Activated CD4-positive, alpha-beta T cell treated with anti-CD3 and anti-CD28 coated beads, Interleukin-2, amount 50 U/mL, for 16 hours (primary cell): ENCODE measurements around the gene CHRNB4.
"Not testable (repeated sequence)": the region's sequence is repeated elsewhere in the genome, so short reads cannot be mapped to it uniquely, and the experiment has no call there.

Source experiments
- DNase-seq: peaks from one replicate; pipeline ENCODE4 v3.0.0-alpha.2; 2020

Gene CHRNB4, protein sequence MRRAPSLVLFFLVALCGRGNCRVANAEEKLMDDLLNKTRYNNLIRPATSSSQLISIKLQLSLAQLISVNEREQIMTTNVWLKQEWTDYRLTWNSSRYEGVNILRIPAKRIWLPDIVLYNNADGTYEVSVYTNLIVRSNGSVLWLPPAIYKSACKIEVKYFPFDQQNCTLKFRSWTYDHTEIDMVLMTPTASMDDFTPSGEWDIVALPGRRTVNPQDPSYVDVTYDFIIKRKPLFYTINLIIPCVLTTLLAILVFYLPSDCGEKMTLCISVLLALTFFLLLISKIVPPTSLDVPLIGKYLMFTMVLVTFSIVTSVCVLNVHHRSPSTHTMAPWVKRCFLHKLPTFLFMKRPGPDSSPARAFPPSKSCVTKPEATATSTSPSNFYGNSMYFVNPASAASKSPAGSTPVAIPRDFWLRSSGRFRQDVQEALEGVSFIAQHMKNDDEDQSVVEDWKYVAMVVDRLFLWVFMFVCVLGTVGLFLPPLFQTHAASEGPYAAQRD

DNA sequence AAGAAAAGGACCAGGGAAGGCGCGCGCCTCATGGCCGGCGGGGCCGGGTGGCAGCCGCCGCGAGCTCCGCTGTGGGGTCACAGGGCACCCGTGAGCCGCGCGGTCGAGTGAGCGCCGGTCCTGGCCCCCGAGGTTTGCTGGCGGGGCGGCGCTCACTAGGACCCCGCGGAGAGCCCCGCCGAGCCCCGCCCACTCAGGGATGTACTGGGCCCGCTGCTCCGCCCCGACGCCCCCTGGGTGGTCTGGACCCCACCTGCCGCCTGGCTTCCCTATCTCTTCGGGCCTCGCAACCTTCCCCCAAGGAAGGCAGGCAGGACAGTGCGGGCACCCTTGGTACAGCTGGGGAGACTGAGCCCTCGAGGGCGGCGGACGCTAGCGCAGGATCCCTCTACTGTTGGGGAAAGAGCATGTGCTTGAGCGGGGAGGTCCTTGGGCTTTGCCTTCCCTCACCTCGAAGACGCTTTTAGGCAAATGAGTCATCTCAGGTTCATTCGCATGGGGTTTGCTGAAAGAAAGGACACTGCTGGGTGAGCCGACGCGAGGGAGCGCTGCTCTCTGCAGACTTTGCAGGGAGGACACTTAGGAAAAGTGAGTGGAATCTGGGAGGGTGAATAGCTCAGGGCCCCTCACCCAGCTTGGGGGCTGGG lies at the start of gene CHRNB4:
TSS of gene CHRNB4 (minus strand) at position 109 of the 647 bp plus-strand sequence. CDS start at position 32, 77 bp downstream.
- no peak for DNase-seq

DNA sequence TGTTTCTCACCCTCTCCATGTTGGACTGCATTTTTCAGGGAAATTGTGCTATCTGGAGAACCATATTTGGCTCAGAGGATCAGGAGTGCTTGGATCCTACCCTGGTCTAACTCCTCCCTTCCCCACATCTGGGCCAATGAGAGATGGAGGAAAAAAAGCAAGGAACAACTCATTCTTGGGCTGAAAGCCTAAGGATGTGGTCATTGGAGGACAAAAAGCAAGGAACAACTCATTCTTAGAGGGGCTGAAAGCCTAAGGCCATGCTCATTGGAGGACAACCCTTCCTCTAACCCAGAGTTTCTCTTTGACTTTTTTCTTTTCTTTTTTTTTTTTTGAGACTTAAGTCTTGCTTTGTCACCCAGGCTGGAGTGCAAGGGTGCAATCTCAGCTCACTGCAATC lies 48.6 kb upstream of the CHRNB4 start:
- no peak for DNase-seq

DNA sequence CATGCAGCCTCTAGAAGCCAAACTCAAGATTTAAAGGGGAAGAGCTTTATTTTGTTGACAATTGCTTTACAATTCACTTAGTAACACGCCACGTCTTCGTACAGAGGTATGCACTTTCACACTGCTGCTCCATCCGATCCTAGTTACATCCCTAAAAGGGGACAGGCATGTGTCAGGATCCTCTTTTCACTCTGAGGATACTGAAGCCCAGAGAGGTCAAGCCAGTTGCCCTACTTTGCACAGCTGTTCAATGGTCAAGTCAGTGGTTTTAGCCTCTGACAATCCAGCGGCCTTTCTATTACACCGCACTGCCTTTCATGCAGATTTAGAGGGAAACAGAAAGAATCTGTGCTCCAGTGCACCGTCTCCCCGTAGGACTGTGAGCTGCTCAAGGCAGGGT lies 44.9 kb upstream of the CHRNB4 start:
- DNase-seq = no peak

DNA sequence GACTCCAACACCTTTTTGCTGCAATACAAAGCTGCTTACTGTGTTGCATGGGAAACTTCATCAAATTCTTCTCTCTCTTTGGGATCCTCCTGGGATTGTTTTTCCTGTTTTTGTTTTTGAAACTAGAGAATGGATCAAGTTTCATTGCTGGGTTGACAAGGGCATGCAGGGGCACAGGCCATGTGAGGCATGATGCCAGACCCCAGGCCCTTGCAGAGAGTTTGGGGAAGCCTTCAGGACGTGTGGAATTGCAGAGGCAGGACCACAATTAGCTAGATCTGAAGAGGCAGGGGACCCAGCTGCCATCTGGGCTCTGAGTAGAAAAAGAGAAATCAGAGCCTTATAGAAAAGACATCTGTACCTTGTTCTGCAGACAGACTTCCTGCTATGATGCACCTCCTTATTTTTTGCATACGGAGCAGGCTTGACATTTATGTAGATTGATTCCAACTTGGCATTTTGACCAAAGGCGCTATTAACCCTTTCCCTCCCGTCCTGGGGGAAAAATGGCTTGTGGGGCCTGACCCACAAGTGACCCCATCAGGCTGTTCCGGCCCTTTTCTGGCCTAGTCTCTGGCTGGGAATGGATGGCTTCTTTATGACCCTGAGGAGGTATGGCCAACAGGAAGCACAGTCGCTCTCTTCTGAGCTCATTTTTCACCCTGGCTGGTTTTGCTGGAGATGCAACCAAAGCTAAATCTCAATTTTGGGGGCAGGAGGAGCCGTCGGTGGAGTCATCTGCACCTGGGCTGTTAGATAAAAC lies 44.3 kb upstream of the CHRNB4 start:
- no peak for DNase-seq

DNA sequence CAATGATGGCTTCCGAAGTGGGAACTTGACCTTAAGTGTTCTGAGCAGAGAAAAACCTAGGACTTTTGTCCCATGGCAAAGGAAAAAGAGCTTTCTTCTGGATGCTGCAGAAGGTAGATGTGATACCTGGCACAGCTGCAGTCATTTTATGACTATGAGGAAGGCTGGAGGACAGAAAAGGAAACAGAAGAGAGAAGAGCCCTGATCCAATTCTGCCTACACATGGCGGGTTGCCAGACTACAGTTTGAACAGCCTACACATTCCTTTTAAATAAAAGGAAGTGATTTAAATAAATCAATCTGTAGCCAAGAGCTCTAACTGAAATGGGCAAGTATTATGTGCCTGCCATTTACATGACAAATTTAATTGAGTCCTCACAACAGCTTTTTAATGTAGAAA lies 43.6 kb upstream of the CHRNB4 start:
- DNase-seq = no peak

DNA sequence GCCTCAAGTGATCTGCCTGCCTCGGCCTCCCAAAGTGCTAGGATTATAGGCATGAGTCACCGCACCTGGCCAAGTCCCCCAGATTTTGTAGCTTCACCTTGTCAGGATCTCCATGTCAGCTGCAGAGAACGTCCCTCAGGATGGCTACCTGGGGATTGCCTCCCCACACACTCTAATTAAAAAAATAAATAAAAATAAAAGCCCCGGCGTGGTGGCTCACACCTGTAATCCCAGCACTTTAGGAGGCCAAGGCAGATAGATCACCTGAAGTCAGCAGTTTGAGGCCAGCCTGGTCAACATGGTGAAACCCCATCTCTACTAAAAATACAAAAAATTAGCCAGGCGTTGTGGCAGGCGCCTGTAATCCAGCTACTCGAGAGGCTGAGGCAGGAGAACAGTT lies 42.6 kb upstream of the CHRNB4 start:
- DNase-seq = not testable (repeated sequence)

DNA sequence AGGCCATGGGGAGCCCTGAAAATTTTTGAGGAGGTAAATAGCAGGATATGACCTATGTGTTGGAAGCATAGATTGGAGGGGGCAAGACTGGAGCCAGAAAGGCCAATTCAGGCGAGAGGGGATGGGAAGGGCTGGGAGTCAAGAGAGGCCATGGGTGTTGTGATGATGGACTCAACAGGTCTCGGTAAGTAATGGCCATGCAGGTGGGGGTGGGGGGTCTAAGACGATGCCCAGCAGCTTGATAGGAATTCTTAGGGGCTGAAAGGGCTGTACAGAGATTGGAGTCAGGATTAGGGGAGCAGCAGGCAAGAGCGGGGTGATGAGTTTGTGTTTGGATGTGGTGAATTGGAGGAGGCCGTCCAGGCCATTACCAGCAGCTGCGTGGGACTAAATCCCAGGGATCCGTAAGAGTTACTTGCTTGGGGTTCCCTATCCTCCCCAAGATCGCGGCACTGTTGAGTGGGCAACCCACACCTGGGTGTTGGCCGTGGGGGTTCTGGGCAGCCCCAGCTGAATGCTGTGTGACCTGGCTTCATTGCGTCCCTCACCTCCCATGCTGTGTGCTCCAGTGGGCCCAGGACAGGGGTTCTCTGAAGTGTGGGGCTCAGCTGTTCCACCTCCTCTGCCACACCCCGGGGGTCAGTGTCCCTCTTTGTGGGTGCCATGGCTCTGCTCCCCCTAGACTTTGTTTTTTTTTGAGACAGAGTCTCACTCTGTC lies 41.8 kb upstream of the CHRNB4 start:
- no peak for DNase-seq

DNA sequence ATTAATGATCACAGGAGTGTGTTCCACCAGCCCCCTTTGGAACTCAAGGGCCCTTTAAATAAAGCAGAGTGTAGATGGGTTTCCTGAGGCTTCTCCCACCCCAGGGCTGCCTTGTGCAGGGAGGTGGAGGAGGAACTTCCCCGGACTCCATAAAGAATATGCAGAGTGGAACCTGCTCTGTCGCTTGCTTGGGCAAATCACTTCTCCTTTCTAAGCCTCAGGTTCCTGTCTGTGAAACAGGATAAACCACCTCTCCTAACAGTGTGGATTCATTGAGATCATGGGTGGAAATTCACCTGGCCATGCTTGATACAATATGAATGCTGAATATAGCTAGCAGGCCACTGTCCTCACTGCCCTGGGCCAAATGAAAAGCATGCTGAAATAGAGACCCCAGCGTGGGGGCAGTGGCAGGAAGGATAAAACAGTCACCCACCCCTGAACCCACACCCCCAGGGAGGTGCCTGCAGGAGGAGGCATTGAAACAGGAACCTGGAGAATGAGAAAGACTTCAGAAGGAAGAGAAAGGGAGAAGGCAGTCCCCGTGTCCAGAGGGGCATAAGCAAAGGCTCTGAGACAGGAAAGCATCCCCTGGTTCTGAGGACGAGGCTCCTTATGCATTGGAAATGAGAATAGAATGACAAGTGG lies 41.1 kb upstream of the CHRNB4 start:
- no peak for DNase-seq

DNA sequence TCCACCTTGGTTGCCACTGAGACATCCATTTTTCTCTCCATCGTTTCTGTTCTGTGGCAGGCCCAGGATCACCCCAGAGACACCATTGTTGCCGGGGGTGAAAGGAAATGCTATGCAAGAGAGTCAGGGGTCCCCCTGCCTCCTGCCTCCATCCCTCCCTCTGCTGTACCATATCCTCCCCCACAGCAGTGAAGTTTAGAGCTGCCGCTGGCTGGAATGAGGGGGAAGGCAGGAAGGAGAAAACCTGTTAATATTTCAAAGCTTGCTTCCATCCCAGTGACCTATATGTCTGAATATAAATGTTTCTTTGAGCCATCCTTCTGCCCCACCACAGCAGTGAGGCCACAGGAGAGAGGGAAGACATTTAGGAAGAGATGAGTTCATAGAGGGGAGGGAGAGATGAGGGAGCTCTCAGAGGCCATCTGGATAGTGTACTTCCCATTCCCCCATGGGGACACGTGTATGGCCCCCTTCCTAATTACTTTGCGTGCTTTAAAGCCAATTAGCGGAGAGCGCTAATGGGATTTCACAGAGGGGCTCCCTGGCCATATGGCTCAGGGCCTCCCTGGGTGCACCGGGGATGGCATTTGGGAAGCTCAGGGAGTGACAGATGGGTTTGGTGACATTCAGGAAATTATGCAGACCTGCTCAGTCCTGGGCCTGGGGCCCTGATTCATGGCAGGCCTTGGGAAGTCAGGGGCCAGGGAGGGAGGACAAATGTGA lies 40.4 kb upstream of the CHRNB4 start:
- no peak for DNase-seq

DNA sequence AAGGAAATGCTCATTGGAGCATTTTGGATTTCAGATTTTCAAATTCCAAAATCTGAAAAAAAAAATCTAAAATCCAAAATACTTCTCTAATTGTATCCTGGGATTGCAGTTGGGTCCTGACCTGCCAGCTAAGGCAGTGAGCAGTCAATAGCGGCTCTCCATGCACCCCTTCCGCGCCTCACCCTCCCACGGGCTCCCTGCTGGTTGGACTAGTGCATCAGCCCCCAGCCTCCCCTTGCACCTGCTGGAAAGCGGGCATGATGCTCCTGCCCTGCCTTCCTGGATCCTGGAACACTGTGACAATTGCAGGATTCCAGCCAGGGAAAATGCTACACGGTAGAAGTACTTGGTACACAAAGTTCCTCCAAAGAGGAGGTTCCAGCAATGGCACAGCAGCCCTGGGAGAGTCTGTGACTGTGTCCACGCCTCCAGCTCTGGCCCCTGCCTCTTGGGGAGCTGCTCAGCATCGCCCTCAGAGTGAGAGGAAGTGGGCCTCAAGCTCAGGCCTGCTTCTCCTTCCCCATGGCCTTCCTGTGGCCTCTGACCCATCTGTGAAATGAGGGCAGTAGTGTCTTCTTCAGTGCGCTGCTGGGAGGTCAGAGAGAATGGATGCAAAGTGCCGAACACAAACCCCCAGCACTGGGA lies 39.5 kb upstream of the CHRNB4 start:
- no peak for DNase-seq

DNA sequence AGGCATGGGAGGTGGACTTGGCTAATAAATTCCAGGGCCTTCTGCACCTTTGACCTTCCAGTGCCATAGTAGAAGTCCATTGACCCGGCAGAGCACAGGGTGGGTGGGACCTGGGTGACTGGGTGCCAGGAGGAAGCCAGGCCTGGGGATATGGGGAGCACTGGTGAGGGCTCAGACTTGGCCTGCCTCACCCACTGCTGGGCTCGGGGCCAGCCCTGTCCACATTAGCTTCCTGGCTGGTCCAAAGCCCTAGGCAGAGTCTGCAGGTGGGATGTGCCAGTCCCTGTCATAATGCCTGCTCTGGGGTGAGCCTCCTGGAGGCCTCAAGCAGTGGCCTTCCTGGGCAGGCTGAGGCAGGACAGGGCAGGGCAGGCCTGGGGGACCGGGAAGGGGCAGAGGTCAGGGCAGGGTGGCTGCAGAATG lies 38.1 kb upstream of the CHRNB4 start:
- DNase-seq = no peak

DNA sequence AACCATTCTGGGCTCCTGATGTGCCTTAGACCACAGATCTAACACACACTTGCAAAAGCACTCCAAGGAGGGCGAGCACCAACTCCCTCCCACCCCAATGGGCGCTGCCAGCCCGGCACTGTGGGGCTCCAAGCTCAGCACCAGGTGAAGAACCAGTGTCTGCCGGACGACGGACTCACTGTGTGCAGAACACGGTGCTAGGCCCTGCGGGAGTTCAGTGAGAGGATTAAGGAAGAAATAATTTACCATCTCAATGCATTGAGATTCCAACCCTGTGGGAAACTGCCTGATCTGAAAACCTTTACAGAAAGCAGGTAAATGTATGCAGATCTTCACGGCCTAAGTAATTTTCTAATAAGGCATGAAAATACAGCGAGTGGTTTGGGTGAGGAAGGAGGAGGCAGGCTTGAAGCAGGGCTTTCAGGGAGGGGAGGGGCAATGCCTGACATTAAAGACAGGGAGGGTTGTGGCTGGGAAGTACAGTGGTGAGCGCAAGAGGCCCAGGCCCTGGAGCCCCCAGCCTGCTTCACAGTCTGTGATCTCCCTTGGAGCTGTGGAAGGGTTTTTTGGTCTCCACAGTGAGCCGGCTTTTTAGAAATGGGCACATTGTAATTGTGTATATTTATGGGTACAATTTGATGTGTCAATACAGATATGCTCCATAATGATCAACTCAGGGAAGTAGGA lies 35.6 kb upstream of the CHRNB4 start:
- no peak for DNase-seq

DNA sequence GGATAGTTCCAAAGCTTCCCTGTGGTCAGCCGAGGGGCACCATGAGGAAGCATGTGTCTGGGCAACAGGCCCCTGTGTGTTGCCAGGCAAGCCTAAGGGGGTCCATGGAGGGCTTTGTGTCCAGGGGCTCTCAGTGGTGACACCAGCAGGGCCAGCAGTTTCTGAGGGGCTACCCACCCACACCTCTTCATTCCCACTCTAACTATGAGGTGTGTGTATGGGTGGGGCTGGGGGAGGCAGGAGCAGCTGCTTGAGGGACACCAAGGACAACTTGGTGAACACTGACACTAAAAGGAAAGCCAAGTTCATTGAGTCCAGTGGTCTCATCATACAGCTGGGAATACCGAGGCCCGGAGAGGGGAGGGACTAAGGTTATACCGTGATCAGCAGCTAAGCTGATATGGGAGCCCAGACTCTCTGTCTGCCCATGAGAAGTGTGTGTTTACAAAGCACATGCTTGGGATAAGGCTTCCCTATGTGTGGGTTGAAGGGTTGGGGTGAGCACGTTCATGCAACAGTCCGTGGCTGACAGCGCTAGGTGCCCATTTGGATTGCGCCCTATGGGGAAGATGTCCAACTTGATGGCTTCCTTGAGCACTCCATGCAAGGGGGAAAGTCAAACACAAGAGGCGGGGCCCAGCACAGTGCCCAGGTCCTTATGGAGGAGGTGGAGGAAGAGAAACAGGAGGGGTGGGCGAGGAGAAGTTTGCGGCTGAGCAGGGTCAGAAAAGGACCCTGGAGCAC lies 34.8 kb upstream of the CHRNB4 start:
- DNase-seq = no peak

DNA sequence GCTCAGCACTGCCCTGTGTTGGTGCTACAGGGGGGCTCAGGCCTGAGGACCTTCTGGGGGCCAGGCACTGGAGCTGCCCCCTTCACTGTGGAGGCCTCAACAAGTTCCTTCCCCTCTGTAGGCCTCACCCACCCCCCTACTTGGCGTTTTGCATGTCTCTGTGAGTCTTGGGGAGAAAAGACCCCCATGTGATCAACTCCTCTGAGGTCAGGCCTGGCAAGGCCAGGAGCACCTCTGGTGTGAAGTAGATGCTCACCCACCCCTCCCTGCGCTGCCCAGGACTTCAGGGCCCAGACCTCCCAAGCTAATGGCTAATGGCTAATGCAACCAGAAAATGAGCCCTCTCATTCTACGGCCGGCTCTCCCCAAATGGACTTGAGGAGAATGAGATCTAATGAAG lies 34.2 kb upstream of the CHRNB4 start:
- DNase-seq = no peak

DNA sequence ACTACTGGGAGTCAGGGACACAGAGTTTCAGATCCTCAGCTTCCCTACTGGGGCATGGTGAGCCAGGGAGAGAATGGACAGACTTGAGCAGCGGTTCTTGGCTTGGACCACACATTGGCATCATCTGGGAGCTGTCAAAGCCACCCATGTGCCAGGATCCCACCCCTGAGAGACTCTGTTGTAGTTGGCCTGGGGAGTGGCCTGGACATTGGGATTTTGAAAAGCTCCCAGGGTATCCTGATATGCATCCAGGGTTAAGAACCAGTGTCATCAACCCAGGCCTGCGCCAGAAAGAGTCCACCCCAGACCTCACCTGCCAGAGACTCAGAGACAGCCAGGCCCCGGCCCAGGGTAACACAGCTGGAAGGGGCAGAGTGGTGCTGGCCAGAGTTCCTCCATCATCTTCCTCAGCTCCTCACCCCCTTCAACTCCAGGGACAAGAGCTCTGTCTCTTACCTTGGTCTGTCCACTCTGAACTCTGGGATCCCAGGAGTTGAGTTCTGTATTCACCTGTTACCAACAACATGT lies 33.0 kb upstream of the CHRNB4 start:
- DNase-seq = no peak

DNA sequence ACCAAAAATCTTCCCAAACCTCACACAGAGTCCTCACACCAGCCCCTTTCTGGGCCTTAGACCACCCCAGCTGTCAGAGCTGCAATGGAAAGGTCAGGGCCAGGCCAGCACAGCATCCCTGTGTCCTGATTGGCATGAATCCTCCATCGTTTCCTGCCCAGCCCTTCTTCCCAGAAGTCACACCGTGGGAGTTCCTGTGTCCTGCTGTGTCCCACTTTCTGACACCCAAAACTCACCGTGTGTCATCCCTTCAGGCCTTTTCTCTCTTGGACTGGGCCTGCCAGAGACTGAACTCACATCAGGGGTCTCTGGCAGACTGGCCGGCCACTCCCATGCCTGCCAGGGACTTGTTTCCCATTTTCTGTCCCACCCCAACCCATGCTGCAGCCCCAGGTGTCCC lies 32.5 kb upstream of the CHRNB4 start:
- no peak for DNase-seq

DNA sequence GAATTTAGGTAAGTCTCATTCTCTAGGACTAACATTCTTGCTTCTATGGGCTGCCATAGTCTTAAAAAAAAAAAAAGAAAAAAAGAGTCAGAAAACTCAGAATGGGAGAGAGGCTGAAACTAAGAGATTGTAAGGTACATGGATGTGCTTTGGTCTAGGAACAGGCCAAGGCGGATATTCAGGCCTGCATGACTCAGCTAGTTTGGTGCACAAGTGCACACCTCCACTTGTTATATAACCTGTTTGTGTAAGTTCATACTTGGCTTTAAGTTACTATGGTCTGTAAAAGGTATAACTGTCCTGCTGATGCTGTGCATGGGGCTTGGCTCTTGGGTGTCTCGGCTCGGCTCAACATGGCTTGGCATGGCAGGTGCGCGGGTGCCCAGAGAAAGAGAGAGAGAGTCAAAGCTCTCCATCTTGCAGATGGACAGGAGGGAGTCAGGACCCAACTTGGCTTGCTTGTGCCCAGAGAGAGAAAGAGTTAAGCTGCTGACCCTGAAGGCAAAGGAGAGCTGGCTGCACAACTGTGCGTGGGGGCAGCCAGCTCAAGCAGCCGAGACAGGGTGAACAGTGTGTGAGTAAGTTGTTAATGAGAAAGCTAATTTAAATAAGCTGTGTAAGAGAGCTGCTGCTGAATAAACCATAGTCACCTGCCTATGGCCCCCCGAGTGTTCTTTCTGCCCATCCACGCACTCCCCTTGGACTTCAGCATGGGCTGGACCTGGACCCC lies 31.4 kb upstream of the CHRNB4 start:
- no peak for DNase-seq

DNA sequence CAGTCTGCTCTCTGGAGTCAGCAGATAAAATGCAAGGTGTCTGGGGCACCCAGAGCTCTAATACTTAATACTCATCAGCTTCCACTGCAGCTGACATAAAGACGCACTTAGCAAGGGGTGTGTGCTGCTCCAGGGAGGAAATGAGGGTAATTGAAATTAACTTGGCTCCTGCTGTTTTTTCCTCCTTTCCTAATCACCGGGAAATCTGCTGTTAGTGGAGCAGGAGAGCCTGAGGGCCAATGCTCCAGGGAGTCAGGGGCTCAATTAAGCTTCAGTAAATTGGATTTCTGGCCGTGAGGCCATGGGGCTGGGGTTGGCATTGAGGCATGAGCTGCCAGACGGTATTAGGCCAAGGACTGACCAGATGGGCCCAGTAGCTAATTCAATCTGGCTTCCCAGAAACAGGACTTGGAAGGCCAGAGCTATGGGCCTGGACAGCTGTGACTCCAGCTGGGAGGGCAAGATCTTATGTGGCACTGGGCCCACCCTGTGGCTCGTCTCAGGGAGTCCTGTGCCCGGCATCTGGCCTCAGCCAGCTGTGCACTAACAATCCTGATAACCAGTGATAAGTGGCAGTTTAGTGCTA lies 30.7 kb upstream of the CHRNB4 start:
- no peak for DNase-seq
